Tibial artery (tissue), 4 donors: Measurements from ENCODE around the gene ANKRD13A.

ENCODE experiments used
- DNase-seq, 2 donors: peaks; one replicate each; pipeline ENCODE4 v3.0.0-alpha.2; 2019
- H3K27ac ChIP-seq, 2 donors: fragments of 200-600 bp; sonication (generic) in 1 of 2; 1 replicate in 1 of 2; 2 replicates in 1 of 2; pipeline ENCODE4 v1.5.1; 2018 to 2019; ENCODE audit warnings: mild to moderate bottlenecking in 1 of 2
- H3K27me3 ChIP-seq, 2 donors: fragments of 200-600 bp; sonication (generic) in 1 of 2; one replicate each; pipeline versions ENCODE4 v1.5.1 to v1.6.0; 2016 to 2019
- H3K36me3 ChIP-seq, 3 donors: fragments of 200-600 bp; sonication (generic) in 2 of 3; one replicate each; pipeline ENCODE4 v1.5.1; 2016 to 2019; ENCODE audit warnings: mild to moderate bottlenecking in 2 of 3
- H3K4me1 ChIP-seq, 4 donors: fragments of 200-600 bp; sonication (generic) in 2 of 4; 1 replicate in 3 of 4; 2 replicates in 1 of 4; pipeline ENCODE4 v1.5.1; 2016 to 2019
- H3K4me3 ChIP-seq, 2 donors: fragments of 200-600 bp; sonication (generic) in 1 of 2; 1 replicate in 1 of 2; 2 replicates in 1 of 2; pipeline ENCODE4 v1.5.1; 2018 to 2019; ENCODE audit warnings: mild to moderate bottlenecking in 2 of 2
- H3K9me3 ChIP-seq, 3 donors: fragments of 200-600 bp; sonication (generic) in 1 of 3; one replicate each; pipeline ENCODE4 v1.5.1; 2016 to 2019
- intact Hi-C: fragments of 100-400 bp; cut with DNase I; formaldehyde crosslinking; loops from one replicate; pipeline ENCODE4 v1.15.0; 2023; ENCODE audit warnings: low total_unique reads
- TF ChIP-seq, protein P1 (sequence below), 2 experiments: fragments of 200-600 bp in 1 of 2; fragments of 450-650 bp in 1 of 2; IDR thresholded peaks; one replicate each; pipeline ENCODE4 v1.5.1; 2017 to 2019; ENCODE audit warnings: antibody characterized with exemption in 2 of 2, mild to moderate bottlenecking in 1 of 2, moderate library complexity in 1 of 2

The ANKRD13A gene

DNA sequence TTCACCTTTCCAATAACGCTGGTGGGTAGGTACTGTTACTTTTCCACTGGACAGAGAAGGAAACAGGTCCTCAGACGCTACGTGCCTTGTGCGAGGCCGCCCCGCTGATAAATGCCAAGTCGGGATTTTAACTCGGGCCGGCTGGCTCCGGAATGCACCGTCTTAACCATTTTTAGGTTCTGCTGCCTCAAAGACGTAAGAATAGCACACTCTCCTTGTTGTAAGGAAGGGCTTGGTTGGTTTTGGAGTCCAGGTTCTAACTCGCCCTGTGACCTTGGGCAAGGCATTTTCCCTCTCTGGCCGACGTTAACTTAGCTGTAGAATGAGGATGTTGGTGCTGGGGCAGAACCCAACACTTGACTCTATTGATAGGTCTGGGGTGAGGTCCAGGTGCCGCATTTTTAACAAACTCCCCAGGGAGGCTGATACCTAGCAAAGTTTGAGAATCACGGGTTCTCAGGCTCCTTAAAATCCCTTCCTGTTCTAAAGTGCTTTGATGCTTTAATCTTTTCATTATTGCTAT is 814 bp downstream of the ANKRD13A start:
- peaks cover 0 to 43% (median 20%) of the 10 kb centered on the region in 4 donors for H3K4me1 ChIP-seq
- no peaks in the 10 kb centered on the region for H3K27me3 ChIP-seq
- intact Hi-C loops, result loop anchor here (5.0 kb wide), 1 partner anchor 428 kb away; the partner anchor contains the start of genes MMAB and MVK
- no peaks in the 10 kb centered on the region for H3K36me3 ChIP-seq
- DNase-seq, result peak; percentile 31 to 80
- TF ChIP-seq, protein P1, sequence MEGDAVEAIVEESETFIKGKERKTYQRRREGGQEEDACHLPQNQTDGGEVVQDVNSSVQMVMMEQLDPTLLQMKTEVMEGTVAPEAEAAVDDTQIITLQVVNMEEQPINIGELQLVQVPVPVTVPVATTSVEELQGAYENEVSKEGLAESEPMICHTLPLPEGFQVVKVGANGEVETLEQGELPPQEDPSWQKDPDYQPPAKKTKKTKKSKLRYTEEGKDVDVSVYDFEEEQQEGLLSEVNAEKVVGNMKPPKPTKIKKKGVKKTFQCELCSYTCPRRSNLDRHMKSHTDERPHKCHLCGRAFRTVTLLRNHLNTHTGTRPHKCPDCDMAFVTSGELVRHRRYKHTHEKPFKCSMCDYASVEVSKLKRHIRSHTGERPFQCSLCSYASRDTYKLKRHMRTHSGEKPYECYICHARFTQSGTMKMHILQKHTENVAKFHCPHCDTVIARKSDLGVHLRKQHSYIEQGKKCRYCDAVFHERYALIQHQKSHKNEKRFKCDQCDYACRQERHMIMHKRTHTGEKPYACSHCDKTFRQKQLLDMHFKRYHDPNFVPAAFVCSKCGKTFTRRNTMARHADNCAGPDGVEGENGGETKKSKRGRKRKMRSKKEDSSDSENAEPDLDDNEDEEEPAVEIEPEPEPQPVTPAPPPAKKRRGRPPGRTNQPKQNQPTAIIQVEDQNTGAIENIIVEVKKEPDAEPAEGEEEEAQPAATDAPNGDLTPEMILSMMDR (IDR thresholded peaks at IDR 0.05), result no peak
- H3K4me3 ChIP-seq, result peak overlapping the region; percentile 93 to 96
- peak overlapping the region; percentile 73 to 81 for H3K27ac ChIP-seq
- H3K9me3 ChIP-seq, result no peaks in the 10 kb centered on the region

- peaks cover 0 to 34% (median 15%) of the 10 kb centered on the region in 4 donors for H3K4me1 ChIP-seq
- no peaks in the 10 kb centered on the region for H3K9me3 ChIP-seq
- peak overlapping the region in 1 of 2 donors; percentile 24 for H3K27ac ChIP-seq
- H3K4me3 ChIP-seq, result no peak overlapping the region
- H3K36me3 ChIP-seq, result no peaks in the 10 kb centered on the region
- no peak for DNase-seq
- TF ChIP-seq, protein P1 (IDR thresholded peaks at IDR 0.05), result no peak
- intact Hi-C loops, result no loop called here
- H3K27me3 ChIP-seq, result no peaks in the 10 kb centered on the region
Measured at GRCh38 chr12:110001596-110001995, 2.4 kb downstream of the ANKRD13A start.

- no peak for DNase-seq
- Histone ChIP-seq H3K36me3 (no peaks in the 10 kb centered on the region), H3K27ac (peak overlapping the region in 1 of 2 donors; percentile 24), H3K4me1 (peaks cover 0 to 29% (median 15%) of the 10 kb centered on the region in 4 donors), H3K4me3 (no peak overlapping the region), H3K27me3 (no peaks in the 10 kb centered on the region), H3K9me3 (no peaks in the 10 kb centered on the region)
- intact Hi-C loops, result no loop called here
- TF ChIP-seq, protein P1 (IDR thresholded peaks at IDR 0.05), result no peak
Measured at GRCh38 chr12:110002676-110003515, 3.7 kb downstream of the ANKRD13A start.

DNA sequence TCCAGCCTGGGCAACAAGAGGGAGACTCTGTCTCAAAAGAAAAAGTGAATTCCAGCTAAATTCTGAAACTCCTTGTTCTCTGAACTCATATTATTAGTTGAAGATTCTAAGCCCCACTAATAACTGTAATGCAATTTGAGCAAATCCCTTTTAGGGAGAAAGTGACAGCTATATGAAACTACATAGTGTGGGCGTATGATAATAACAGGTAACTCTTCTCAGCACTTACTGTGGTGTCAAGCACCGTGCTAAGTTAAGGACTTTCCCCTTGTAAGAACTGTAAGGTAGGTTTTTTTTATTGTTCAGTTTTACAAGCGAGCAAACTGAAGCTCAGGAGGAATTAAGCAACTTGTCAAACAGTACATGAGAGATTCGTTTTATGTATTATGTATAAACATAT is 5.4 kb downstream of the ANKRD13A start:
- TF ChIP-seq, protein P1 (IDR thresholded peaks at IDR 0.05), result no peak
- Histone ChIP-seq H3K9me3 (no peaks in the 10 kb centered on the region), H3K27me3 (no peaks in the 10 kb centered on the region), H3K4me3 (no peak overlapping the region), H3K27ac (no peak overlapping the region), H3K36me3 (no peaks in the 10 kb centered on the region), H3K4me1 (peaks cover 0 to 29% (median 15%) of the 10 kb centered on the region in 4 donors)
- DNase-seq, result no peak
- intact Hi-C loops, result no loop called here

DNA sequence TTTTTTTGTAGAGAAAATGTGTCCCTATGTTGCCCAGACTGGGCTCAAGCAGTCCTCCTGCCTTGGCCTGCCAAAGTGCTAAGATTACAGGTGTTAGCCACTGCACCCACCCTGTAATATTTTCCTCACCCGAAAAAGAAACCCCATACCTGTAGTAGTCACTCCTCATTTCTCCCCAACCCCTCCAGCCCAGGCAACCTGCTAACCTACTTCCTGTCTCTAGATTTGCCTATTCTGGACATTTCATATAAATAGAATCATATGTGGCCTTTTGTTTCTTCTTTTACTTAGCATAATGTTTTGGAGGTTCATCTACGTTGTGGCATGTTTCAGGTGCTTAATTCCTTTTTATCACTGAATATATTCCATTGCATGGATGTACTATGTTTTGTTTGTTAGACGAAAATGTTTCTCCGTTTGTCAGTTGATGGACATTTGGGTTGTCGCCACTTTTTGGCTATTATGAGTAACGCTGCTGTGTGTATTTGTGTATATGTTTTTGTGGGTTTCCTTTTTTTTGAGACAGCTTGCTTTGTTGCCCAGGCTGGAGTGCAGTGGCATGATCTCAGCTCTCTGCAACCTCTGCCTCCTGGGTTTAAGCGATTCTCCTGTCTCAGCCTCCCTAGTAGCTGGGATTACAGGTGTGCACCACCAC is 6.2 kb downstream of the ANKRD13A start:
- H3K9me3 ChIP-seq, result no peaks in the 10 kb centered on the region
- no peak overlapping the region for H3K4me3 ChIP-seq
- no peaks in the 10 kb centered on the region for H3K36me3 ChIP-seq
- no peak for DNase-seq
- H3K27me3 ChIP-seq, result no peaks in the 10 kb centered on the region
- H3K27ac ChIP-seq, result no peak overlapping the region
- intact Hi-C loops, result no loop called here
- H3K4me1 ChIP-seq, result peaks cover 0 to 24% (median 13%) of the 10 kb centered on the region in 4 donors
- TF ChIP-seq, protein P1 (IDR thresholded peaks at IDR 0.05), result no peak
